WTC11 (cell line): ENCODE data around the gene CAT. TPM values are rescaled to one million over a fixed set of nuclear protein-coding genes. Genes with fewer than 3 reads are reported as not detected.

Experiments
- AFF4 ChIP-seq: sonication (generic); formaldehyde crosslinking; IDR thresholded peaks from 2 replicates; pipeline ENCODE4 v1.8.1; 2023; ENCODE audit warnings: mild to moderate bottlenecking, missing genetic modification reagents, borderline replicate concordance
- ATF3 ChIP-seq: sonication (generic); formaldehyde crosslinking; conservative IDR thresholded peaks from 2 replicates; pipeline ENCODE4 v1.8.1; 2022; ENCODE audit warnings: mild to moderate bottlenecking, missing genetic modification reagents
- ATF6 ChIP-seq: sonication (generic); formaldehyde crosslinking; IDR thresholded peaks from 2 replicates; pipeline ENCODE4 v1.8.1; 2023; ENCODE audit warnings: mild to moderate bottlenecking, missing genetic modification reagents
- CREB1 ChIP-seq: sonication (generic); formaldehyde crosslinking; IDR thresholded peaks from 2 replicates; pipeline ENCODE4 v1.8.0; 2023; ENCODE audit warnings: mild to moderate bottlenecking, missing genetic modification reagents
- FOXP4 ChIP-seq: sonication (generic); formaldehyde crosslinking; IDR thresholded peaks from 2 replicates; pipeline ENCODE4 v1.8.0; 2022; ENCODE audit warnings: mild to moderate bottlenecking, missing genetic modification reagents
- MLX ChIP-seq: sonication (generic); formaldehyde crosslinking; IDR thresholded peaks from 2 replicates; pipeline ENCODE4 v1.8.1; 2023; ENCODE audit warnings: mild to moderate bottlenecking, missing genetic modification reagents, moderate library complexity
- NFE2L1 ChIP-seq: sonication (generic); formaldehyde crosslinking; IDR thresholded peaks from 2 replicates; pipeline ENCODE4 v1.8.1; 2023; ENCODE audit warnings: missing genetic modification reagents
- NR1H2 ChIP-seq: sonication (generic); formaldehyde crosslinking; IDR thresholded peaks from 2 replicates; pipeline ENCODE4 v1.9.0; 2021; ENCODE audit warnings: mild to moderate bottlenecking, moderate library complexity, missing genetic modification reagents
- NR2C2 ChIP-seq: sonication (generic); formaldehyde crosslinking; IDR thresholded peaks from 2 replicates; pipeline ENCODE4 v1.8.0; 2022; ENCODE audit warnings: mild to moderate bottlenecking, missing genetic modification reagents
- PRDM15 ChIP-seq: sonication (generic); formaldehyde crosslinking; IDR thresholded peaks from 2 replicates; pipeline ENCODE4 v1.8.0; 2022; ENCODE audit warnings: missing genetic modification reagents
- SMAD4 ChIP-seq: sonication (generic); formaldehyde crosslinking; IDR thresholded peaks from 2 replicates; pipeline ENCODE4 v1.8.0; 2022; ENCODE audit warnings: mild to moderate bottlenecking, missing genetic modification reagents
- SP1 ChIP-seq: sonication (generic); formaldehyde crosslinking; conservative IDR thresholded peaks from 2 replicates; pipeline ENCODE4 v1.8.1; 2022; ENCODE audit warnings: missing genetic modification reagents
- STAT6 ChIP-seq: sonication (generic); formaldehyde crosslinking; conservative IDR thresholded peaks from 2 replicates; pipeline ENCODE4 v1.8.1; 2023; ENCODE audit warnings: mild to moderate bottlenecking, low read depth, missing genetic modification reagents, moderate library complexity
- ZMAT4 ChIP-seq: fragments of 250-450 bp; sonication (Bioruptor Pico); IDR thresholded peaks from 2 replicates; pipeline ENCODE4 v1.9.0; 2021; ENCODE audit warnings: mild to moderate bottlenecking
- ZNF281 ChIP-seq: sonication (generic); formaldehyde crosslinking; IDR thresholded peaks from 2 replicates; pipeline ENCODE4 v1.8.0; 2023; ENCODE audit warnings: mild to moderate bottlenecking, missing genetic modification reagents
- total RNA-seq: library from RNA; stranded (reverse); gene quantifications from 3 replicates; pipeline ENCODE4 v1.2.3, GENCODE V29; 2021

CAT gene
- total RNA-seq, 1 experiment from 2014 or later, result 9.3 TPM

- TF ChIP-seq NR1H2 (CRISPR knock-in tag) (no peak), NR2C2 (no peak; the same call in 1 of the 2 replicates), STAT6 (no peak), SMAD4 (CRISPR knock-in tag) (no peak), ZMAT4 (CRISPR knock-in tag) (no peak), SP1 (CRISPR knock-in tag) (peak; percentile 69), ATF3 (CRISPR knock-in tag) (no peak), ATF6 (no peak), MLX (CRISPR knock-in tag) (no peak), ZNF281 (CRISPR knock-in tag) (no peak), FOXP4 (CRISPR knock-in tag) (no peak), NFE2L1 (CRISPR knock-in tag) (no peak), CREB1 (CRISPR knock-in tag) (no peak), AFF4 (CRISPR knock-in tag) (no peak), PRDM15 (CRISPR knock-in tag) (no peak)
Measured at GRCh38 chr11:34438529-34439507, at the start of gene CAT (continued).
